ENCODE data around the gene SLC37A1.

The SLC37A1 gene

DNA sequence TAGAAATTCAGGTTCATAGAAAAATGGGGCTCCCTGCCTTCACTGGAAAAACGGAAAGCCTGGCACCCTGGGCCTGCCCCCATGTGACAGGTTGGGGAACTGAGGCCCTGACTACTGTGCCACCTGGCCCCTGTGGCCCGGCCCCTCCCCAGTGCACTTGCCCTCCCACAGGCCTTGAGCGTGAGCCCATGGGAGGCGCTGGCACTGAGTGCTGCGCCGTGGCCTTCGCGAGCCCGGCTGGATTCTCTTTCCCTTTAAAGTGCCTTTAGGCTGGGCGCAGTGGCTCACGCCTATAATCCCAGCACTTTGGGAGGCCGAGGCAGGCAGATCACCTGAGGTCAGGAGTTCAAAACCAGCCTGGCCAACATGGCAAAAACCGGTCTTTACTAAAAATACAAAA lies 45.7 kb downstream of the SLC37A1 start:
- no peak overlapping the region for H3K4me3 Mint-ChIP-seq
- no peak overlapping the region for H3K27ac Mint-ChIP-seq
- peaks cover 25% of the 10 kb centered on the region for H3K36me3 Mint-ChIP-seq (ENCODE audit: low read depth)
- H3K4me1 Mint-ChIP-seq (ENCODE audit: low read depth): no peaks in the 10 kb centered on the region
- H3K9me3 Mint-ChIP-seq: no peaks in the 10 kb centered on the region
- no peaks in the 10 kb centered on the region for H3K27me3 Mint-ChIP-seq

DNA sequence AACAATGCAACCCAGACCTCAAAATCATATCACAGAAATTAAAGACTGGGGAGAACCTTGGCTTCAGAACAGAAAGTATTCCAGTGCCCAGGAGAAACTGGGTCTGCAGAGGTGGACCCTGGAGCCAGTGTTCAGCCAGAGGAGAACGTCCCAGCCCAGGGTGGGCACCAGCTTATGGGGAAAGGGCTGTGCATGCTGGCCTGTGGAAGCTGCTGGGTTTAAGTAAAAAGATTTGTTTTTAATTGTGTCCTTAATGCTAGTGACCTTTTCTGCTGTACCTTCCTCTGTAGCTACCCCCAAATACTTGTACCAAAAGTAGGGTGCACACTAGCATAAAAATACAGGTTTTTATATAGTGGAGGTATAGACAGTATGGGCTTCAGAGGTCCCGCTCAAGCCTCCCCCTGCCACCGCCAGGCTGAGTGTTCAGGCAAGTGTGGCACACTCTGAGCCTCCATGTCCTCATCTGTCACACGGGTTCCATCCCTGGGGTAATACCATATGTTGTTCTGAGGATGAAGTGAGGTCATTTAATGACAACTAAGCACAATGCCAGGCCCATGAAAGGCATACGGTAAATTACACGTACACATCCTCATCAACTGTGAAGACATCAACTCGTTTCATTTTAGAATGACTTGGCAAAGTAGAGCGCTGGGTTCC lies 47.0 kb downstream of the SLC37A1 start:
- H3K4me1 Mint-ChIP-seq (ENCODE audit: low read depth): no peaks in the 10 kb centered on the region

DNA sequence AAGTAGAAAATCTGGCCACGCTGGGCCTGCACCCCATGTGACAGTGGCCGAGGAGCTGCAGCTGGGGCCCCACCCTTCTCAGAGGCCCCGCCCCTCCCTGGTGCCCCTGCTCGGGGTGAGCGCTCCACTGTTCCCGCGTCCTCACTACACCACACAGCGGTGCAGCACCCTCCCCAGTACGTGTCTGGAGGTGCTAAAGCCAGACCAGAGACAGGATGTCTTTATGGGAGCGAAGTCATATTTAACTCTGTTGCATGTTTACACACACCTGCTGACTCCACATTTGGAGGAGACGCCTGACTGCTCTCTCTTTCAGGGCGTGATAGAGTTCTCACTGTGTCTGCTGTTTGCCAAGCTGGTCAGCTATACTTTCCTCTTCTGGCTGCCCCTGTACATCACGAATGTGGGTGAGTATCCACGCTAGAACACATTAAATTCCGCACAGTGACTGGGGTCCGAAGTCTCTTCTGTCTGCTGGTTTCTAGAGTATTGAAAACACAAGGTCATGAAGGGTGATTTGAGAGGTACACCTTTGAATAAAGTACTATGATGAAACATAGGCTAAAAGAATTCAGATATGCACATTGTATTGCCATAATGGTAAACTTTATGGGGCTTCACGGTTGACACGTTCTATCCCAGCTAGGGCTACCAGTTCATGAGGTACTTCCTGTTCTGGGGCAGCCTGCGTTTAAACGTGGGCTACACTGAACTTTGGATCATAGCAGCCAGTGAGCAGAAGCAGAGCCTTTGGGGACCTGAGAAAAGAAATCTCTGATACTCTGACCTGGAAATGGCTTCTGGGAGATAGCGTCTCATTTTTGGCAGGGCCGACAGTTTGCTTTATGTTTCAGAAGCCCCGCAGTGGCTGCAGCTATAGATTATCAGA lies 48.4 kb downstream of the SLC37A1 start:
- Mint-ChIP-seq H3K9me3 (no peaks in the 10 kb centered on the region), H3K27ac (no peak overlapping the region), H3K36me3 (ENCODE audit: low read depth) (peaks cover 25% of the 10 kb centered on the region), H3K4me1 (ENCODE audit: low read depth) (no peaks in the 10 kb centered on the region), H3K4me3 (no peak overlapping the region), H3K27me3 (no peaks in the 10 kb centered on the region)

More for the DNA sequence above, 47.0 kb downstream of the SLC37A1 start:
- H3K27me3 Mint-ChIP-seq: no peaks in the 10 kb centered on the region
- H3K9me3 Mint-ChIP-seq: no peaks in the 10 kb centered on the region
- H3K4me3 Mint-ChIP-seq: no peak overlapping the region
- no peak overlapping the region for H3K27ac Mint-ChIP-seq
- peaks cover 25% of the 10 kb centered on the region for H3K36me3 Mint-ChIP-seq (ENCODE audit: low read depth)

DNA sequence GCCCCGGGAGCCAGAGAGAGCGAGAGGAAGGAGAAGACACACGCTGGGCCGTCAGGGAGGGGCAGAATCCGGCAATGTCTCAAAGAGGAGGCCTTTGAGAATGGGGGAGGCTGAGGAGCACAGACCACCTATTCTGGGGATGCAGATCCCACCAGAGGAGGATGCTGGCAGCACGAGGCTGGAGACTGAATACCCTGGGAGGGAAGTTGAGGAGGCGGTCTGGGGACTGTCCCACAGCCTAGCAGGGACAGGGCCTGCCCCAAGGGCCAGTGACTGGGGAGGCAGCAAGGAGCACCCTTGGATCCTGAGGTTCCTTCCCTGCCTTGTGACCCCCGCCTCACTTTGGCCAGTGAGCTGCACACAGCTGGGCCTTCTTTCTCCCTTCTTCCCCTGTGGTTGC lies 49.2 kb downstream of the SLC37A1 start:
- no peaks in the 10 kb centered on the region for H3K4me1 Mint-ChIP-seq (ENCODE audit: low read depth)
- H3K4me3 Mint-ChIP-seq: no peak overlapping the region
- H3K9me3 Mint-ChIP-seq: no peaks in the 10 kb centered on the region
- H3K27me3 Mint-ChIP-seq: no peaks in the 10 kb centered on the region
- H3K27ac Mint-ChIP-seq: no peak overlapping the region
- peaks cover 32% of the 10 kb centered on the region for H3K36me3 Mint-ChIP-seq (ENCODE audit: low read depth)

DNA sequence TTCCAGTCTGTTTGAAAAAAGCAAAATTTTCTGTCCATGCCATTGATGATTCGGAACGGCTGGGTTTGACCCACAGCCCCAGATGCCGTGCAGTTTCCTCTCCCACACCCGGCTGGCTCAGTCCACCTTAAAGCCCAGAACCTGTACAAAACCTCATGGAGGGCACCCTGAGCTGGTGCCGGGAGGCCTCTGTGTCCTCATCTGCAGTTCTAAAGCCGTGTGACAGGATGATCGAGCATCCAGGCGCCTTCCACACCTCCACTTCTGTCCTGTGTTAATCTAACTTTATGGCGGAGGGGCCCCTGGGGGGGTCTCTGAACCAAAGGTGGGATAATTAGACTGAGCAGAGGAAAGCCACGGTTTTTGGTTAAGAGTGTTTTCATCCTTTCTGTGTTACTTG lies 49.6 kb downstream of the SLC37A1 start:
- no peak overlapping the region for H3K4me3 Mint-ChIP-seq
- no peaks in the 10 kb centered on the region for H3K27me3 Mint-ChIP-seq
- H3K36me3 Mint-ChIP-seq (ENCODE audit: low read depth): peaks cover 32% of the 10 kb centered on the region
- H3K9me3 Mint-ChIP-seq: no peaks in the 10 kb centered on the region
- H3K4me1 Mint-ChIP-seq (ENCODE audit: low read depth): no peaks in the 10 kb centered on the region
- H3K27ac Mint-ChIP-seq: no peak overlapping the region

DNA sequence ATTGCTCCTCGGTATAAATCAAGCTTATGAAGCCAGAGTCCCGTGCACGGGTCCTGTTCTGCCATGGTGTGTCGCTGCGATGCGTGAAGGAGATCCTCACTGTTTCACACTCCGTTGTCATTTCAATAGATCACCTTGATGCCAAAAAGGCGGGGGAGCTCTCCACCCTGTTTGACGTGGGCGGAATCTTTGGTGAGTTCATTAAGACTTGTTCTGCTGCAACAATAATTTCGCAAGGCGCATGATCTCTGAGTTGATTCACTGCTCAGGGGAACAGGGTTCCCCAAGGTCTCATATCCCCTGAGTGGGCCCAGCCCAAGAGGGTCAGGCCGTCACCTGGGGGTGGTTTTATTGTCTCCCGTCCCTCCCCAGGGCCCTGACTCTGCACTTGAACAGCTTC lies 50.0 kb downstream of the SLC37A1 start:
- peaks cover 32% of the 10 kb centered on the region for H3K36me3 Mint-ChIP-seq (ENCODE audit: low read depth)
- no peaks in the 10 kb centered on the region for H3K9me3 Mint-ChIP-seq
- no peaks in the 10 kb centered on the region for H3K4me1 Mint-ChIP-seq (ENCODE audit: low read depth)
- no peak overlapping the region for H3K27ac Mint-ChIP-seq
- H3K4me3 Mint-ChIP-seq: no peak overlapping the region
- no peaks in the 10 kb centered on the region for H3K27me3 Mint-ChIP-seq

DNA sequence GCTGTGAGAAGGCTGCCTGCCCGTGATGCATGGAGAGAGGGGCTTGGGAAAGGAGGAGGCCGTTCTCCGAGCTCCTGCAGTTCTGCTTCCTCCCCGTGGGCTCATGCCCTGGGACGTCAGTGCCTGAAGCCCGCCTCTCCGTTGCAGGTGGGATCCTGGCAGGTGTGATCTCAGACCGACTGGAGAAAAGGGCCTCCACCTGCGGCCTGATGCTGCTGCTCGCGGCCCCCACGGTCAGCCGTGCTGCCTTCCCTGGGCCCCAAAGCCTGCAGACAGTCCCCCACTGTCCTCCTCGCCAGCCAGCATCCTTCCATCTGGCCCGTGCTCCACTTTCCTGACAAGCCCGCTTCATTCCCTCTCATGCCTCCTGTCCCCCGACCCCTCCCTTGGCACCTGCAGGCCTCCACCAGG lies 50.9 kb downstream of the SLC37A1 start:
- H3K9me3 Mint-ChIP-seq: no peaks in the 10 kb centered on the region
- H3K4me1 Mint-ChIP-seq (ENCODE audit: low read depth): no peaks in the 10 kb centered on the region
- H3K4me3 Mint-ChIP-seq: no peak overlapping the region
- no peaks in the 10 kb centered on the region for H3K27me3 Mint-ChIP-seq
- peaks cover 30% of the 10 kb centered on the region for H3K36me3 Mint-ChIP-seq (ENCODE audit: low read depth)
- H3K27ac Mint-ChIP-seq: no peak overlapping the region

DNA sequence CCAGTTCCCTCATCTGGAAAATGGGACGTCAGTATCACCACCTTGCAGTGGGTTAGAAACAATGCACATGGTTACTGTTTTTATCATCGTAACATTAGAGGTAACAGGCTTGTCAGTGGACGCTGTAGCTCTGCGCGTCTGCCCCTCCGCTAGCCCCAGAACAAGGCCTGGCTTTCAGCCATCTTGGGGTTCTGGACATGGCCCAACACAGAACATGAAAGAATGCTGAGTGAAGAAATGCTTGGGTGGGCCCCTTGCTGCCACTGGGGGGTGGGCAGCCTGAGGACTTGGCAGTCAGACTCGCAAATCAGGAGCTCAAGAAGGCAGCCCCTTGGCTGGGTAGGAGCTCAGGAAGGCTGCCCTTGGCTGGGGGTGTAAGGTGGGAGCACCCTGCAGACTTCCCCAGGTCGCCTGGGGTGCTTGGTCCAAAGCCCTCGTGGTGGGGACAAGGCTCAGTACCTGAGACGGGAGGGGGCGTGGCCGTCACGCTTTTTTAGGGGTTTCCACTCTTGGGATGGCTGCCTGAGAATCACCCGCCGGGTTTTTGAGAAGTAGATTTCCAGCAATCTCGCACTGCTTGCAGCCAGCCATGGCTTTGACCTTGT lies 51.7 kb downstream of the SLC37A1 start:
- Mint-ChIP-seq H3K36me3 (ENCODE audit: low read depth) (peaks cover 28% of the 10 kb centered on the region), H3K9me3 (no peaks in the 10 kb centered on the region)

DNA sequence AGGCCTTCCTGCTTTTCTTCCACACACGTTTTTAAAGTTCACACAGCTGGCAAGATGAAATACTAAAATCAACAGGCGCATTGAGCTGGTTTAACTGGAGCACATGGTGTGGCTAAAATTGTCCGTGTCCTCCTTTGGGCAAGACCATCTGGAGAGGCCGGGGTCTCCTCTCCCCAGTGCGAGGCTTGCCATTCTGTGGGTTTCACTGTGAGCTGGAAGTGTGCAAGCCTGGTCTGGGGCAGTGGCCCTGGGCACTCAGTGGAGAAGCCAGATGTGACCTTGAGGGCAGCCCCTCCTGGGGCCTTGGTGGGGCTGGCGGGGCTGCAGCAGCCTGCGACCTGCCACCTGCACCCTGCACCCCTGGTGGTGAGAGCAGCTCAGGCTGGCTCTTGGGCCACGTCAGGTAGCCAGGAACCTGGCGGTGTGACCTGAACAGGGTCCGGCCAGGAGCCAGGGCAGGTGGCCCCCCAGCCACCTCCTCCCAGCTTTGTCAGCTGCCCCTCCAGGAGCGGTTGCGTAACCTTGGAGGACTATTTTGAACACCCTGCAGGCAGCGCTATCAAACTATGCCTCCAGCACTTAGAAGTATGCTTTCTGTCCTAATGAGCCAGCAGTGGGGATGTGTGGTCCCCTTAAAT lies 52.4 kb downstream of the SLC37A1 start:
- Mint-ChIP-seq H3K27me3 (no peaks in the 10 kb centered on the region), H3K36me3 (ENCODE audit: low read depth) (peaks cover 22% of the 10 kb centered on the region), H3K4me3 (no peak overlapping the region), H3K9me3 (no peaks in the 10 kb centered on the region), H3K27ac (no peak overlapping the region), H3K4me1 (ENCODE audit: low read depth) (no peaks in the 10 kb centered on the region)

More for the DNA sequence above, 51.7 kb downstream of the SLC37A1 start:
- H3K27me3 Mint-ChIP-seq: no peaks in the 10 kb centered on the region
- no peak overlapping the region for H3K27ac Mint-ChIP-seq
- no peaks in the 10 kb centered on the region for H3K4me1 Mint-ChIP-seq (ENCODE audit: low read depth)
- no peak overlapping the region for H3K4me3 Mint-ChIP-seq

DNA sequence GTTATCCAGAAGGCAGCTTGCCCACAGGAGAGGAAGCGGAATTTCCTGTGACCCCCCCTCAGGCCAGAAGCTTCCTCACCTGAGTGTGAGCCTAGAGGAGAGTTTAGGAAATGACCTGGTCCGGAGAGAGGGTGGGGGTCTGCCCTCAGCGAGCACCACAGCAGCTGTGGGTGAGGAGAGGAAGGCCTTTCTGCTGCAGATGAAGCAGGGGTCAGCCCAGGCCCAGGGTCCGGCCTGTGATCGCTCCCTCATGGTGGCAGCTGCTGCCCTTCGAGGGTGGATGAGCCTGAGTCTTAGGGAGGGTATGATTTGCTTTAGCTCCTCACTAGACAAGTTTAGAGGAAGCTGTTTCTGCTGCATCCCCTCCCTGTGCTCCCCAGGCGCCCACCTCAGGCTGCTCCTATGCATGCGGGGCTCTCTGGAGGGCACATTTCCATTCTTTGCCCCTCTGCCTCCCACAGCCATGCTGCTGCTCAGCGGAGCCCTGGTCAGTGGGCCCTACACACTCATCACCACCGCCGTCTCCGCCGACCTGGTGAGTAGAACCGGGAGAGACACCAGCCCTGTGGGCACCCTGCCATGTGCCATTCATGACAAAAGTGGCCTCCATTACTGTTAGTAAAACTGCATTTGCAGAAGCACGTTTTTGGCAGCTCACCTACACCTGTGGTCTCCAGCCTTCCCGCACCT lies 53.0 kb downstream of the SLC37A1 start:
- Mint-ChIP-seq H3K4me1 (ENCODE audit: low read depth) (no peaks in the 10 kb centered on the region), H3K9me3 (no peaks in the 10 kb centered on the region), H3K36me3 (ENCODE audit: low read depth) (peaks cover 21% of the 10 kb centered on the region), H3K27me3 (no peaks in the 10 kb centered on the region), H3K4me3 (no peak overlapping the region), H3K27ac (no peak overlapping the region)

DNA sequence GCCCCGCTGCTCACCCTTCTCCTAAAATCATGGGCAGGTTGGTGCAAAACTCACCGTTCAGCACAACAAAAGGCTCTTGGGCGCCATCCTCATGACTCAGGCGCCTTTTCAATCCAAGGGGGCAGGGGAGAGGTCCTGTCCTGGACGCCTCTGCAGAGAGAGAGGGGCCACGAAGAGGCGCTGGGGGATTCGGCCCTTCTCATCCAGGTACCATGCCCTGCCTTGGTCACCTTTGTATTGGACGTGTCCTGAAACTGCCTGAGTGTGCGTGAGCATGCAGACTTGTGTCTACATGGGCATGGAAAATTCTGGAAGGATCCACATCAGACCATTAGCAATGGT lies 53.5 kb downstream of the SLC37A1 start:
- Mint-ChIP-seq H3K27me3 (no peaks in the 10 kb centered on the region), H3K9me3 (no peaks in the 10 kb centered on the region), H3K4me3 (no peak overlapping the region), H3K27ac (no peak overlapping the region), H3K36me3 (ENCODE audit: low read depth) (peaks cover 26% of the 10 kb centered on the region), H3K4me1 (ENCODE audit: low read depth) (no peaks in the 10 kb centered on the region)

DNA sequence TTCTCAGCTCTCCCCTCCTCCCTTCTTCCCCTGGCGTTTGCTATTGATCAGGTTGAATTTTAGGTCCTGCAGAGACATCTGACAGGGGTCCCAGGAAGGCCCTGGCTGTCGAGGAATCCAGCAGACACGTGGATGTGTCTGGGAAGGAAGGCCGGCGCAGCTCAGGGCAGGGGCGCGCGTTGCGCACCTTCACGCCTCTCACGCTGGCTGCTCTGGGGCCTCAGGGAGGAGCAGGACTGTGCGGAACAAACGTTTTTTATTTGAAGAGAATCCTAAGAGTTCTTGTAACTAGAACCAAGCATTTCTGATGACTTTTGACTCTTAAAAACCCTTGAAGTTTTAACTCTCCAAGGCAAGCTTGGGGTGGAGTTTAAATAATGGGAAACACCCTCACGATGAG lies 54.2 kb downstream of the SLC37A1 start:
- Mint-ChIP-seq H3K36me3 (ENCODE audit: low read depth) (peaks cover 27% of the 10 kb centered on the region), H3K27me3 (no peaks in the 10 kb centered on the region), H3K27ac (no peak overlapping the region), H3K9me3 (no peaks in the 10 kb centered on the region), H3K4me3 (no peak overlapping the region), H3K4me1 (ENCODE audit: low read depth) (no peaks in the 10 kb centered on the region)

DNA sequence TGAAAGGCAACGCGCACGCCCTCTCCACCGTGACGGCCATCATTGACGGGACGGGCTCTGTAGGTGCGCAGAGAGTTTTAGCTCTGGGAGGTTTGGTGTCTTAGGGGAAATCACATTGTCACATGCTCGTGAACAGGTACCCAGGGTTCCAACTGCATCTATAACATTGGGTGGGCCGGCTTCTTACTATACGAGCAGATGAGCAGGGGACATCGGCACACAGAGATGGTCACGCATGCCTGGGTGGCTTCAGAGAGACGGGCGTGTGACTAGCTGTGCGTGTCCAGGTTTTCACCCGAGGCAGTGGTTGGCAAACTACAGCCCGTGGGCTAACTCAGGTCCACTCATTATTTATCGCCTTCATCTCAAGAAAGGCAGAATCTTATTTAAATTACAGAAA lies 54.7 kb downstream of the SLC37A1 start:
- Mint-ChIP-seq H3K4me3 (no peak overlapping the region), H3K9me3 (no peaks in the 10 kb centered on the region), H3K36me3 (ENCODE audit: low read depth) (peaks cover 27% of the 10 kb centered on the region), H3K4me1 (ENCODE audit: low read depth) (no peaks in the 10 kb centered on the region), H3K27me3 (no peaks in the 10 kb centered on the region), H3K27ac (no peak overlapping the region)

DNA sequence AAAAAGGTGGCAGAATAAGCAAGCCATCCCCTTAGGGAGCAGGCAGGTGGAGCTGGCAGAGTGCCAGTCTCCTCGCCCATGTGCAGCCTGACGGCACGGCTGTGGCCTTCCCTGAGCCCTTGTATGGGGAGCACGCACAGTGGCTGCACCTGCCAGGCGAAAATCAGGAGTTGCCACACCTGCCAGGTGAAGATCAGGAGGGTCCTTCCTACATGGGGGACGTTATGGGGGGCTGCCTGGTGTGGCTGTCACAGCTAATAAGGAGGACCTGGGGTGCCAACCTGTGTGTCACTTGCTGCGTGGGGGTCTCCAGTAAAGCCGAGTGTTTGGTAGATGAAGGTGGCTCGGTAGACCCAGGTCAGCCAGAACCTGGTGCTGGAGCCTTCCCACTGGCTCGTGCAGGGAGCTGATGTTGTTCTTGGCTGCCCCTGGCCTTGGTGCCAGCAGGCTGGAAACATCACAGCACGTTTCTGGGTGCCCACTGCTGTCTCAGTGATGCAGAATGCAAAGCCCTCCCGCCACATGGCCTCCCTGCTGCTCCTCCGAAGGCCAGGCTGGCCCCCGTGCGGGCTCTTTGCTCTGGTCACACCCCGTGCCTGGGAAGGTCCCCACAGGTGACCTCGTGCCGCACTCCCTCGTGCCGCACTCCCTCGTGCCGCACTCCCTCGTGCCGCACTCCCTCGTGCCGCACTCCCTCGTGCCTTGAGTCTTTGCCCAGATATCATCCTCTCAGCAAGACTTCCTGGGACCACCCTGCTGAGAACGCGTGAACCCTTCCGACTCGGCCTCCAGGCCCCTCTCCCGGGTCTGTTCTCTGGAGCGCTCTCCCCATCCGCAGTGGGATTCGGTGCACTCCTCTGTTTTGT lies 55.4 kb downstream of the SLC37A1 start:
- Mint-ChIP-seq H3K27me3 (no peaks in the 10 kb centered on the region), H3K27ac (no peak overlapping the region), H3K4me3 (no peak overlapping the region), H3K9me3 (no peaks in the 10 kb centered on the region), H3K4me1 (ENCODE audit: low read depth) (no peaks in the 10 kb centered on the region), H3K36me3 (ENCODE audit: low read depth) (peaks cover 22% of the 10 kb centered on the region)

Measured in stimulated activated naive CD8-positive, alpha-beta T cell treated with anti-CD3 and anti-CD28 coated beads, Interleukin-15, Interleukin-2, amounts not matched to agents 100 ng/mL and 50 ng/mL, for 24 hours (primary cell).